Panc1 (cell line): ENCODE results near the gene LPIN3.

Experiments
- POLR2AphosphoS5 ChIP-seq: IDR thresholded peaks from 2 replicates; pipeline ENCODE4 v1.6.1; 2012; ENCODE audit warnings: mild to moderate bottlenecking, low read depth, low read length, moderate library complexity
- REST ChIP-seq, 2 experiments: IDR thresholded peaks; 2 replicates each; pipeline ENCODE4 v1.6.1; 2011 to 2012; ENCODE audit warnings: low read depth in 2 of 2, control low read depth in 1 of 2, low read length in 1 of 2, mild to moderate bottlenecking in 1 of 2, moderate library complexity in 1 of 2; ENCODE audit not compliant: insufficient read depth in 1 of 2
- TF ChIP-seq, protein P1 (sequence below): fragments of 450-650 bp; IDR thresholded peaks from 2 replicates; pipeline ENCODE4 v1.5.1; 2017; ENCODE audit warnings: mild to moderate bottlenecking

- no peak for TF ChIP-seq REST (IDR thresholded peaks at IDR 0.05; ENCODE audit: insufficient read depth in 1 of 2, low read depth in 2 of 2, low read length in 1 of 2)
- TF ChIP-seq, protein P1, sequence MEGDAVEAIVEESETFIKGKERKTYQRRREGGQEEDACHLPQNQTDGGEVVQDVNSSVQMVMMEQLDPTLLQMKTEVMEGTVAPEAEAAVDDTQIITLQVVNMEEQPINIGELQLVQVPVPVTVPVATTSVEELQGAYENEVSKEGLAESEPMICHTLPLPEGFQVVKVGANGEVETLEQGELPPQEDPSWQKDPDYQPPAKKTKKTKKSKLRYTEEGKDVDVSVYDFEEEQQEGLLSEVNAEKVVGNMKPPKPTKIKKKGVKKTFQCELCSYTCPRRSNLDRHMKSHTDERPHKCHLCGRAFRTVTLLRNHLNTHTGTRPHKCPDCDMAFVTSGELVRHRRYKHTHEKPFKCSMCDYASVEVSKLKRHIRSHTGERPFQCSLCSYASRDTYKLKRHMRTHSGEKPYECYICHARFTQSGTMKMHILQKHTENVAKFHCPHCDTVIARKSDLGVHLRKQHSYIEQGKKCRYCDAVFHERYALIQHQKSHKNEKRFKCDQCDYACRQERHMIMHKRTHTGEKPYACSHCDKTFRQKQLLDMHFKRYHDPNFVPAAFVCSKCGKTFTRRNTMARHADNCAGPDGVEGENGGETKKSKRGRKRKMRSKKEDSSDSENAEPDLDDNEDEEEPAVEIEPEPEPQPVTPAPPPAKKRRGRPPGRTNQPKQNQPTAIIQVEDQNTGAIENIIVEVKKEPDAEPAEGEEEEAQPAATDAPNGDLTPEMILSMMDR = peak; percentile 96
- no peak for TF ChIP-seq POLR2AphosphoS5
These were observed 679 bp upstream of the LPIN3 start for GRCh38 chr20:41339957-41340326.
